HK-2 (cell line): ENCODE data around the gene SLC25A1.
A peak's percentile ranks its signal among the peaks of the same experiment; 100 is the strongest.

Experiments used
- DNase-seq: peaks from one replicate; pipeline ENCODE4 v3.0.0-alpha.2; 2018; ENCODE audit not compliant: unreplicated experiment

SLC25A1 gene

DNA sequence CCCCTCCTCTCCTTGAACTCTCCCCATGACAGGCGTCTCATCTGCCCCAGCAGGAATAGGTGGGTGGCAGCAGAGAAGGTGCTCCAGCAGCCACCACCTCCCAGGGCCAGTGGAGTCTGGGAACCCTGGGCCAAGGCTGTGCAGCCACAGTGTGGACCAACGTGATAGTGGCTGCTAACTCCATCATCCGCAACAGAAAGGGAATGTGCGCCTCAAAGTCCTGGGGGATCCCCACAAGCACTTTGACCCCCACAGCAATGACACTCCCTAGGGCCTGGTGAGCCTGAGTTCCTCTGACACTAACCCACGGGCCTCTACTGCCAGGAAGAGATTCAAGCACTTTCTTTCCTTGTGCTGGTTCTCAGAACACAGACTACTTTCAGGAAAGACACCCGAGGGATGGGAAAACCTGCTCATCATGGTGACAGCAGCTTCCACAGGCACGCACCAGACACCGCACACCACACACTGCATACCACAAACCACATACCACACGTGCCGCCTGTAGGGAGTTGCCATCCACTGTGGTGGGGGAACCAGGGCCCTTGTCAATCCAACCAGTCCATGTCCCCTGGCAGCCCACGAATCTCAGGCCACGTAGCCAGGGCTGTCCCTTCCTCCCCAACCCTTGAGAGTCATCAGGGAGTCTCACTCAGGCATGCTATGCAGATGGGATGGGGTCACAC lies 3.4 kb upstream of the SLC25A1 start:
- DNase-seq, result no peak

DNA sequence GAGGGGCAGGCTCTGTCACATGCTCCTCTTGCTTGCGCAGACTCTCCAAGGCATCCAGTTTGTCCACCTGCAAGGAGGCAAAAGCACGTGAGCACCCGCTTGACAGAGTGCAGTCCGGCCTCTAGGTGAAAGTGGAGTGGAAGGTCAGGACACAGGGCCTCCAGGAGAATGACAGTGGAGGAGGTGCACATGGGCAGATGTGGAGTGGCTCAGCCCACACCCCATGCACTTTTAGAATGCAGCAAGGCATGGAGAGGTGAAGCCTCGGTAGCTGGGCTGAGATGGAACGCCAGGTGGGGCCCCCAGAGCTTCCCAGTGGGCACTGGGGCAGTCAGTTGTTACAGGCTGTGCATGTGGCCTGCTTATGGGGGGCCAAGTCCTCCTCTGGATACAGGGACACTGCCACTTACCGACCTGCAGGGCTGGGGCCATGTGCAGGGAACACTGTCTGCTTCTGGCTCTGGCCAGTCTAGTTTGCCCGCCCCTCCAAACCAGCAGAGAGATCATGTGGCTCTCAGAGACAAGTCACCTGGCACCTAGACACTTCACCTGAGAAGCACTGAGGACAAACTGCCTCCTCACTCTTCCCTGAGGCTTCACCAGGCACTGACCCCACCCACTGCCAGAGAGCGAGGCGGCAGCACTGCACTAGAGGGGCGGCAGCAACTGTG lies 2.3 kb upstream of the SLC25A1 start:
- DNase-seq, result no peak

DNA sequence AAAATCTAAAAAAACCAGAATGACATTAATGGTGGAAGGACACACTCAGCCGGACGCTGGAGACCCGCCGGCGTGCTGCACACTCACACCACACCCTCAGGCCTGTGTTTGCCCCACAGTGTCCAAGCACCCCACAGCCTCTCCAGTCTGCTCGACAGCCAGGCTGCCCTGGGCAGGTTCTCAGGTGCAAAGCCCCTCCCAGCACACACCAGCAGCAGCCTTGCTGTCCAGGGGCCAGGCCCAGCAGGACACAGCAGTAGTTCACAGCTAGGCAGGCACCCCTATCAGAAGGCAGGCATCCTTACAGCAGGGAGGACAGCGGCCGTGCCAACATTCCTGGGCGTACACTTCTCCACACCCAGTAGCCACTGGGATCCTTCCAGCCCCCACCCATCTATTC lies 1.7 kb upstream of the SLC25A1 start:
- no peak for DNase-seq

DNA sequence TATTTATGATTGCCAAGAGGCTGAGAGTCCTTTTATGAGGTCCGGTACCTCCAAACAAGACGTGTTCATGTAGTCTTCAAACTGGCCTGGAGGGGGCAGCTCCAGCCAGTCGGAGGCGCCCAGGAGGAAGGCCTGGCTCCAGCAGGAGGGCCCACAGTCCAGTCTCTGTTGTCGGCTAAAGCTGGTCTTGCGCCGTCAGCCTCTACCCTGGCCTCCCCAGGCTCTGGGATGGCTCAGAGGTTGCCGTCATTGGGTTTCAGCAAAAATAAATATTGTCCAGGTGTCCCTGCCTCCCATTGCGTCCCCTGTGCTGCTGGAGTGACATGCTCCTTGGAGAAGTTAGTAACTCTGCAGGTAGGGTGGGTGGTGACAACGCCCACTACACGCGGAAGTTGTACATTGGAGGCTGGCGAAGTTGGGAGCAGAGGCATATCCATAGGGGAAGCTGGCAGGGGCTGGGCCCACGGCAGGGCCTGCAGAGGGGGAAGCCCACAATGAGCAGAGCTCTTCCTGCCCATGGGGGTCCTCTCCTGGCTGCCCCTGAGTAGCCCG lies 1.0 kb upstream of the SLC25A1 start:
- peak; percentile 69 for DNase-seq

DNA sequence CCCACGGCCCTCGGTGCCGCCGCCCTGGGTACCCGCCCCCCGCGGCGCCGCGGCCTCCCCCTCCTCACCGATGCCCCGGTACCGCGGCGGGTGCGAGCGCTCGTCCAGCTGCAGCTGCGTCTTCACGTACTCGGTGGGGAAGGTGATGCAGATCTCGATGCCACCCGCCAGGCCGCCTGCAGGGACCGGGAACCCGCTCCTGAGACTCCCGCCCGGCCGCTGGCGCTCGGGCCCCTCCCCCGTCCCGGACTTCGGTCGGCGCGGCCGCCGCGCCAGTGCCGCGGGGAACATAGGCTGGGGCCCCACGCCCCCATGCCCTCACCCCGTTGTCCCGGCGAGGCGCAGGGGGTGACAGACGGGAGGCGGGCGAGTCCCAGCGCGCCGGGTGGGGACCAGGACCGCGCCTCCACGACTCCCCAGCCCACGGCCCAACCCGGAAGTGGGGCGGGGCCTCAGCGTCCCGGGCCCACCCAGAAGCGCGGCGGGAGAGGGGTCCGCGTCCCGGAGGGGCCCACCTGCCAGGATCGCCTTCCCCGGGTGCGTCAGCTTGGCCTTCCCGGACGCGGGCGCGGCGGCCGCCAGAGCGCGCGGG lies 375 bp downstream of the SLC25A1 start:
- no peak for DNase-seq

DNA sequence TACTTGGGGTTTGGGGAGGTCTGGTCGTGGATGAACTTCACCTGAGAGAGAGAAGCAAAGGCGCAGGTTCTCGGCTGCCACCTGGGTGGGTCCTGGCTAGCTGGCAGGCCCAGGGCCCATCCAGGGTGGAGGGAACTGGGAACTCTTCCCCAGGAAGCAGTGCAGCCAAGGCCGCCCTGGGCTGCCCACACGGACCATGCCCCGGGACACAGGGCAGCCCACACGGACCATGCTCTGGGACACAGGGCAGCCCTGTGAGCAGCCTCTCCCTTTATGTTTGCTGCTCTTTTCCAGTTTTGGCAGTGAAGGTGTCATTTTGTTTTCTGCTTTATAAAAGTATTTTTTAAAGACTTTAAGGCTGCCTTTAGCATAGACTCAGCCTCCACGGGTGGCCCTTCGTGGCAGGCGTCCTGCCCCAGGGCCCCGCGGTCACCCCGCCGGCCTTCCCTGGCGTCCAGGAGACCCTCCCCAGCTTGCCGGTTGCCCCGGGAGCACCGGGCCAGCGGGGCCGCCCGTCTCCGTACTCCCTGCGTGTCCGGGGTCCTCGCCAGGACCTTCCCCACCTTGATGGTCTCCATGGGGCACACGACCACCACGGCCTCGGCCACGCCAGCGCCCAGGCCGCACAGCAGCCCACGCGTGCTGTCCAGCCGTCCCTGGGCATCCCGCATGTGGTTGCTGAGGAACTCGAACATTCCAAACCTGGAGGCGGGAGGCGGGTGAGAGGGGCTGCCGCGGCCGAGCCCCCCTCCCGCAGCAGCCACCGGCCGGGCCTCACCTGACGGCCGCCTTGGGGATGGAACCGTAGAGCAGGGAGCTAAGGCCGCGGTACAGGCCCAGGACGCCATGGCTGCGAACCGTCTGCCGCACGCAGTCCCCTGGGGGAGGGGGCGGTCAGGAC lies 1.1 kb downstream of the SLC25A1 start:
- no peak for DNase-seq

DNA sequence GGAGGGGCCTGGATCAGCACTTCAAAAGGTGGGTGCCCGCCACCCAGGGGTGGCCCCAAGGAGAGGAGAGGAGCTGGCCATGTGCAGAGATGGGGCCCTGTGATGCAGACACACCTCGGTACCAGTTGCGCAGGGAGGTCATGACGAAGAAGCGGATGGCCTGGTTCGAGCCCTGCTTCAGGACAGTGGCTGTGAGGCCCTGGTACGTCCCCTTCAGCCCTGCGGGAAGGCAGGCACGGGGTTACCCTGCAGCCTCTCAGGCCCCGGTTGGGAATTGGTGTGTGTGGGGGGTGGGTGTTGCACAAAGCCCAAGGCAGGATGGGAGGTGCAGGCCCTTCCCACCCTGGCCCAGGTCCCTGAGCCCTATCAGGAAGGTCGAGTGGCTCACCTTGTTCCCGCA lies 1.8 kb downstream of the SLC25A1 start:
- DNase-seq, result no peak

DNA sequence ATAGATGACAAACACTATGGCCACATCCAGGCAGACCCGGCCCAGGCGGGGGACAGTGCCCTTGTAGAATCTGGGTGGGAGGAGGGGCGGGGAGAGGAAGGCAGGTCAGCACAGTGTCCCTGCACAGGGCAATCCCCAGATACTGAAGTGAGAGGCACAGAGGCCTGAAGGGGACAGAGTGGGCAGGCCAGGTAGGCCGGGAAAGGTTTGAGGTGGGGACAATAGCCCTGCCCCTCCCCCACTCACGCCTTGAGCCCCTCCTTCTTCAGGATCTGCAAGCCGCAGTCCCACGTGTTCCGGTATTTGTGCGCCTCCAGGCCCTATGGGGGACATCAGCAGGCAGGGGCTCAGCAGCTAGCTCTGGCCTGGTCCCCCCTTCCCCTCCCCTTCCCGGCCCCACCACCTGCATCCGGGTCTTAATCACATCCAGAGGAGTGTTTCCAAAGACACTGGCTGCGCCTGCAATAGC lies 2.3 kb downstream of the SLC25A1 start:
- DNase-seq, result no peak

DNA sequence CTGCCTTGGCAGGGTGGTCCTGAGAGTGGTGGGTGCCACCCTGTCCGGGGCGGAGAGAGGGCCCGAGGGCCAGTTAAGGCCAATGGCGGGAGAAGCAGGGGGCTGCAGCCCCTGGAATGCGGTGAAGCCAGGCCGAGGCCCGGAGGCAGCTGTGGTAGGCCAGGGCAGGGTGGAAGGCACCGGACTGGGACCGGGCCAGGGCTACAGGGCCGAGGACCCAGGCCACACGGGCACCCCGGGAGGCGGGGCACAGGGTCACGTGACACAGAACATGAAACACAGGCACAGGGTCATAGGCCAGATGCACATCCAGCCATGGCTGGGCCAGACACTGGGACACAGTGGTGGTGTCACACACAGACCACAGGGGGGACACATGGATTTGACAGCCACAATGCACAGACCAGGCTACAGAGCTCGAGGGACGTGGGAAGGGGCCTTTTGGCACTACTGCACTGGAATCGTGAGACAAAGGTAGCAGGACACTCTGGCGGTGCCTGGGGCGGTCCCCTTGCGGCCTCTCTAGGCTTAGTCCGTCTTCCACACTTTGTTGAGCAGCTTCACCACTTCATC lies 2.8 kb downstream of the SLC25A1 start:
- no peak for DNase-seq

DNA sequence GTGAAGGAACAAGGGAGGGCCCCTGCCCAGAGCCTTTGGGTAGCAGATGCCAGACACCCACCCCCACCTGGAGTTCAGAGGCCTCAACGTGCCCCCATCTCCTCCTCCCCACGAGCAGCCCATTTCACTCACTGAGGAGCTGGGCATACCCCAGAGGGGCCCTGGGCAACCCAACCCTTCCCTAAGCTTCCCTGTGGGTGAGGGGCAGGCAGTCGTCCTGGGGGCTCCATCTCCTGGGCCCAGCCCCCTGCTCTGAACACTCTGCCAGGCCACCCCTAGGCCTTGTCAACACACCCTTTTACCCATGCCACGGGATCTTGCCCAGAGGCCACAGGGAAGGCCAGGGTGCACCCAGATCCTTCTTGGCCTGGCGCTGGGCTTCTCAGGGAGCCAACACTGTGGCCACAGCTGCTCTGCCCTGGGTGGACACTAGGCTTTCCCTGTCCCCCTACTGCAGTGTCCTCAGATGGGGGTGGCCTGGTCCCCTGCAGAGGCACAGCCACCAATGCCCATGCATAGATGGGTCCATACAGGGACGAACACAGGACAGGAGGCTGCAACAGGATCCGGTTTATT lies 3.4 kb downstream of the SLC25A1 start:
- DNase-seq, result no peak

DNA sequence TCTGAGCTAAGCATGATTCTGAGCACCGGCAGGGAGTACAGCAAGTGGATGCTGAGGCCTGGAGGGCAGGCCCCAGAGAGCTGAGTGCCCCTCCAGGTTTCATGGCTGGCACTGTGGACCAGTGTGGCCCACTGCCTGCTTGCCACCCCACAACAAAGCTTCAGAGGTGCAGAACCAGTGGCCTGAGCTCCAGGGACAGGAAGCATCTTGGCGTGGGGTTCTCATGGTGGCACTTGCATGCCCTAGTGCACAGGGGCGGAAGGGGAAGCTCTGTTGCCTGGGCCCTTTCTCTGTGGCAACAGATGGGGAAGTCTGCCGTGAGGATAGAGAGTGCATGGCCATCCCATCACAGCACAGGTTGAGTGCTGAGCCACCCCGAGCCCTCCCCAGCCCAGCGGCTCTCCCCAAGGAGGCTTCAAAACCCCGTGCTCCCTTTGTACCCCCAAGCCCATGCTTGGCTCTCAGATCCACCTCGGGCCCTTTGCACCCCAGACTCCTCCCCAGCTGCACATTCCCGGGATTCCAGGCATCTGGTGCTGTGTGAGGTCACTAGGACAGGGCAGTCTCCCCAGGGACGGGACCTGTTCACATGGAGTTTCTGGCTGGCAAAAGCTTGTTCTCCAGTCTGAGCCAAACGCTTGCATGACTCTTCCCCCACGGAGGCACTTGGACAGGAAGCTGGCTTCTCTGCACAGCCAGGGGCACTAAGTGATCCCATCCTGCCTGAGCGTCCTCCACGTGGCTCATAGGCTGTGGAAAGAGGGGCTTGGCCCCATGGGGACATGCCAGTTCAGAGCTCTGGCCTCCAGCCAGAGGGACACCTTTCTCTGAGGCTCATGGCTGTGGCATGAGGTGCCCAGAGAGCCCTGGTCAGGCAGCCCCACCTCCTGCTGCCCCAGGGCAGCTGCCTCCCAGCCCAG lies 4.2 kb downstream of the SLC25A1 start:
- DNase-seq, result peak; percentile 69

DNA sequence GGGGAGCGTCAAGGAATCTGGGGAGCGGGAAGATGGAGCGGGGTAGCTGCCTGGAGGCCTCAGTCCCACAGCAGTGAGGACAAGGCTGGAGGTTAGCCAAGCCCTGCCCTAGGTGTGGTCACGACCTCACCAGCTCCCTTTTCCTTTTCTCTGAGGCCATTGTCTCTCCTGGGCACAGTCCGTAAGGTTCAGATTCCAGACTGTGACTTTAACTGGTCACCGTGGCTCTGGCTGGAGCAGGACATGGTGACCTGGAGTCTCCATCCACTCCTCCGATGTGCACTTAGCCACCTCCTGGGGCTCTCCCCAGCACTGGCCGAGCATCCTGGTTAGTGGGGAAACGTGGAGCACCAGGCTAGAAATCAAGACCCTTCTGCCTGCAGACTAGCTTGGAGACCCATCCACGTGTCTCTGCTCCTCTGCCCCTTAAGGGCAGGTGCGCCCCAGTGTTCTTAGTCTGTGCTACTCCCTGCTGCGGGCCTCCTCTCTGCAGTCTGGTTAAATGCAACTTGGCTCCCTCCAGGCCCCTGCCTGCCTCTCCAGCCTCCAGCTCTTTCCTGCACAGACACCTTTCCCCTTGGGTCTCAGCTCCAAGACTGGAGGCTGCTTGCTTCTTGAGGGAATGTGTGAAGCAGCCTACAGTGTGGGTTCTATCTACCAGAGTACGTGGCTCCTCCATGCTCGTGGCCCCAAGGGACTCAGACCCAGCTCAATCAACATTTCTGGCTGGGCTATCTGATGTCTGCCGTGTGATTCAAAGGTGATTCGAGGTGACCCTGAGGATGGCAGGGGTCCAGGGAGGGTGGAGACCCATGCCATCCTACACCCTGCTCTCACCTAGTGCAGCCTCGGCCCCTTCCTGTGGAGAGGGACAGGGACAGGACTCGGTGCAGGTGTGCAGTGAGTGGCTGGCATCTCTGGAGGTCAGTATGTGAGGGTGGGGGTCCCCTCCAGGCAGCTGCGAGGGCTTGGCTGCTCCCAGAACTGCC lies 5.2 kb downstream of the SLC25A1 start:
- DNase-seq, result no peak

DNA sequence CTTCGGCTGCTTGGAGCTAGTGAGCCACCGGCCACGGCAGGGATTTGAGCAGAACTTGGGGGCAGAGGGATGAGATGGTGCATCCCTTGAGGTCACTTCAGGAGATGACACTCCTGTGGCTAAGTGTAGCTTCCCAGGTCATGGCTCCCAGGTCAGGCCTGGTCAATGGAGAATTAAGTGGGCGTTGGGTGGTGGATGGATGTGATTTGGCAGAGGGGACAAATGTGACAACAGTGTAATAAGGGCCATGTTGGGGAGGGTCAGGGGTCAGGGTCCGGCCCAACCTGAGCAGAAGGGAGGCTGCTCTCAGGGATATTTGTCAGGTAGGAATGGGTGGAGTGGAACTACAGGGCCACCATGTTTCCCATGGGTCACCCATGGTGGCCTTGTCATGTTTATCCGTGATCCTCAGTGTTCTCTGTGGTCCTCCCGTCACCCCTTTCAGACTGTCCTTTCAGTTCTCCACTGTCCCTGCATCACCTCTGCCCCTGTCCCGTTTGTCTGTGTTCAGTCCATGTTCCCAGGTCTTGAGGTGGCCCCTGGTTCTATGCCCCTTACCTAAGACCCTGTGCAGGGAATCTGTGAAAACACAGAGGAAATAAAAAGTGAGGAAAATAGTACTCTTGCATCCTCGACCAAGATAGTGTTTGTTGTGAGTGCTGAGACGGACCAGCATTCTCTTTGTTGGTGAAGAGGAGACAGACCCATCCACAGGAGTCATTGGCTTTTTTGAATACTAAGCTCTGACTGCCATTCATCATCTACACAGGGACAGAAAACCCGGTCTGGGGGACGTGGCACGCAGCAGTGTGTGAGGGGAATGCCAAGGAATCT lies 6.1 kb downstream of the SLC25A1 start:
- DNase-seq, result no peak

DNA sequence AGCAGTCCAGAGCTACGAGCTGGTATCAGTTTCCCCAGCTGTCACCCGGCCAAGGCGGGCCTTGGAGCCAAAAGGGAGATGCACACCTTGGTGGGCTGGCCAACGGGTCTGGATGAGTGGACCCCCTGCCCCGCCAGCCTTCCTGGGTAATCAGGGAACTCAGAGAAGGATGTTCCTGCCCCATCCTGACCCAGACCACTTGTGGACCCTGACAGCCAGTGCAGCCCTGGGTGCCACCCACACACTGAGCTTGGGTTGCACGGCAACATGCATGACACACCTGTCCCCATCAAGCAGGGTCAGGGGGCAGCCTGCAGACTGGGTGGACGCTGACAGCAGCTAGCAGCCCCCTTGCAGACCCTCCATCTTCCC lies 8.6 kb downstream of the SLC25A1 start:
- no peak for DNase-seq

DNA sequence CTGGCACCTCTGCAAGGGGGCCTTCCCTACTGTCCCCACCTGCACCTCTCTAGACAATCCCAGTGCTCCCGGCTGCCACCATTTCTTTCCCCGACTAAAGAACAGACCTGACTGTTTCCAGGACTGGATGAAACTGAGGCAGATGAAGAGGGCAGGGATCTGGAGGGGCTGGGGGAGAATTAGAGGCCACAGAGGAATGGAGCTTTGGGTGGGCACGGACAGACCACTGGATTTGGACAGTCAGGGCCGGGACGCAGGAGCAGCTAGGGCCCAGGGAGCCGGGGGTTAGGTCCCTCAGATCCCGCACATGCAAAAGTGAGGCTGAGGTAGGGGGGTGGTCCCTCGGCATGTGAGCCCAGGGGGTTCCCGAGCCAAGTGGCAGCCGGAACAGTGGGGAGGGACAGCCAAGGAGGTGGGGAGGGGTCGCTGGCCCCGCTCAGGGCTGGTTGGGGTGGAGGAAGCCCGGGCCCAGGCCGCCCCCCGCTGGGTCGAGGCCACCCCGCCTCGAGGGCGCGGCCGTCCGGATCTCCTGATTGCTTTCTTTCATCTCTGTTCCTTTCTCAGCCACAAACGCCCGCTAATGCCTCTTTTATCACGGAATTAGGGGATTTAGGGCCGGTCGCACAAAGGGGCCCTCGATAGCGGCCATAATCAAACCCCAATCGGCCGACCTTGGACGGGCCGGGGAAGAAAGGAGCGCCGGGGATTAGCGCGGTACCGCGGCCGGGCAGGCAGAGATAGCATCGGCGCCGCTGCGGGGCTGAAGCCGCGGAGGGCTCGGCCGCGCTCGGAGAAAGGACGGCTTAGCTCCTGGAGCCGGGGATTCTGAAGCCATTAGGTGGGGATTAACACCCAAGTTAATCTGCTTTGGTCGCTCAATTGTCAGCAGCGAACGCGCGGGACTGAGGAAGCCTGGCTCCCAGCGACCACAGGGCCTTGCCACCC lies 9.3 kb downstream of the SLC25A1 start:
- no peak for DNase-seq

DNA sequence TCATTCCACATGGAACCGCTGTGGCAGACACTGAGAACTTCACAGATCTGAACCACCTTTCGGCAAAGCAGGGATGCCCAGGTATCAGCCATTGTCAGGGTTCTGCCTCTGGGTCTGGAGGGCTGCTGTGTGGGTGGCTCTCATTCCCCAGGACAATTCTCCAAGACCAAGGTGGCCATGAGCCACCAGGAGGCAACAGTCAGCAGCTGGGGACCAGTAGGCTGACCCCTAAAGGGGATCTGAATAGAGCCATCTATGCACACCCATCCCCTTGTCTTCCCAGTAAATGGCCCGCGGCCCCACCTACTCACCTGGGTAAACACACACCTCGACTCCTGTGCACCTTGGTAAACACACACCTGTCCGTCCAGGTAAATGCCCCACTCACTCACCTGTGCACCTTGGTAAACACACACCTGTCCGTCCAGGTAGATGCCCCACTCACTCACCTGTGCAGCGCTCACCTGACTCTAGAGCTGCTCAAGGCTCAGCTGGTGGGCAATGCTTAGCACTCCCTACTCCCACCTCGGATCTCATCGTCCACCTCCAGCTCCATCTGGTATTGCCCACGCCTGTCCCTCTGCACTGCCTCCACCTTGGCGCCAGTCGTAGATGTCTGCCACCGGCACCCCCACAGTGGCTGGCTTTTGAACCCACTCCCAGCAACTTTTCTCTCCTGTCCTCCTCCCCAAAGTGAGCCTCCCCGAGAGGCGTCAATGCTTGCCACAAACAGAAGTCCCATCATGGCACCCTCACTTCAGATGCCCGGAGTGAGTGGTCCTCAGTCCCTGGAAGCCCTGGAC lies 10.2 kb downstream of the SLC25A1 start:
- DNase-seq, result no peak
